HCT116 (cell line): Measurements from ENCODE around the gene FARP1. TPM values are rescaled to one million over a fixed set of nuclear protein-coding genes. Genes with fewer than 3 reads are reported as not detected.

ENCODE experiments used
- ATAC-seq: fragments of 200-7000 bp; cut with Tn5 transposase; 2 replicates; pipeline ENCODE4 v1.9.1; 2020; ENCODE audit warnings: mild to moderate bottlenecking, moderate library complexity
- BruUV-seq: library from RNA; stranded (reverse); fragments of 400-500 nt; replicated peaks from 2 replicates; lab custom pipeline; 2021; lab: Mats Ljungman, UMichigan
- CTCF ChIA-PET: fragments of 300-600 bp; sonication (Branson Sonifier 250); formaldehyde crosslinking; loops from one replicate; lab custom pipeline; 2021; ENCODE audit warnings: antibody characterized with exemption; lab: Charles Lee
- POLR2A ChIA-PET: fragments of 300-600, 350-600 bp; sonication (Branson Sonifier 250); formaldehyde crosslinking; loops from one replicate; lab custom pipeline; 2021; ENCODE audit warnings: antibody characterized with exemption; lab: Charles Lee
- RAD21 ChIA-PET, 2 experiments: fragments of 300-600 bp; sonication (Branson Sonifier 250); formaldehyde crosslinking; loops; one replicate each; lab custom pipeline; 2023; ENCODE audit warnings: low total read pairs in 2 of 2; ENCODE audit not compliant: uncharacterized antibody in 2 of 2, unreplicated experiment in 2 of 2, low non-redundant PET in 1 of 2; lab: Charles Lee
- DNase-seq: peaks from one replicate; pipeline ENCODE4 v3.0.0-alpha.2; 2010; ENCODE audit warnings: low read depth, low spot score
- H2AFZ ChIP-seq: fragments of 200-600 bp; shearing (Covaris generic), sonication (generic); 2 replicates; pipeline ENCODE4 v1.6.1; 2017; ENCODE audit warnings: low read depth, mixed run types, mixed read lengths, antibody characterized with exemption, low read length; ENCODE audit not compliant: poor library complexity, severe bottlenecking
- H3K27ac ChIP-seq: 2 replicates; pipeline ENCODE4 v1.5.1; 2012; ENCODE audit warnings: low read depth, low read length
- H3K27me3 ChIP-seq: fragments of 200-600 bp; sonication (generic); 2 replicates; pipeline ENCODE4 v1.6.1; 2016; ENCODE audit warnings: mixed run types, low read length, mixed read lengths; ENCODE audit not compliant: insufficient read depth
- H3K36me3 ChIP-seq, 2 experiments: fragments of 200-500 bp in 1 of 2; fragments of 200-600 bp in 1 of 2; sonication (Bioruptor generic) in 1 of 2; sonication (generic) in 1 of 2; 2 replicates each; pipeline versions ENCODE4 v1.5.1 to v1.6.1; 2014 to 2016; ENCODE audit warnings: low read length in 2 of 2, inconsistent platforms in 1 of 2, mixed read lengths in 1 of 2, mixed run types in 1 of 2; ENCODE audit not compliant: insufficient read depth in 2 of 2, control insufficient read depth in 1 of 2
- H3K4me1 ChIP-seq, 2 experiments: fragments of 200-600 bp in 1 of 2; sonication (generic) in 1 of 2; 2 replicates each; pipeline versions ENCODE4 v1.5.1 to v1.6.1; 2012 to 2017; ENCODE audit warnings: low read length in 2 of 2, inconsistent platforms in 1 of 2, mild to moderate bottlenecking in 1 of 2, mixed read lengths in 1 of 2, mixed run types in 1 of 2, moderate library complexity in 1 of 2; ENCODE audit not compliant: insufficient read depth in 2 of 2, control insufficient read depth in 1 of 2
- H3K4me2 ChIP-seq: fragments of 200-600 bp; sonication (generic); 2 replicates; pipeline ENCODE4 v1.6.1; 2017; ENCODE audit warnings: mixed run types, low read length, mixed read lengths
- H3K4me3 ChIP-seq, 2 experiments: fragments of 200-600 bp in 1 of 2; sonication (generic) in 1 of 2; replicated peaks in 1 of 2; 2 replicates each; pipeline ENCODE4 v1.5.1; 2011 to 2016; ENCODE audit warnings: low read length in 2 of 2, control low read depth in 1 of 2, low read depth in 1 of 2, mild to moderate bottlenecking in 1 of 2, mixed read lengths in 1 of 2, mixed run types in 1 of 2
- H3K79me2 ChIP-seq: fragments of 200-600 bp; sonication (generic); 2 replicates; pipeline ENCODE4 v1.6.1; 2017; ENCODE audit warnings: mild to moderate bottlenecking, mixed run types, low read length, moderate library complexity, mixed read lengths; ENCODE audit not compliant: insufficient read depth
- H3K9ac ChIP-seq: fragments of 200-600 bp; sonication (generic); 2 replicates; pipeline ENCODE4 v1.6.1; 2016; ENCODE audit warnings: low read length, mixed read lengths
- H3K9me2 ChIP-seq: fragments of 200-600 bp; sonication (generic), shearing (Covaris generic); 2 replicates; pipeline ENCODE4 v1.6.1; 2017; ENCODE audit warnings: mixed run types, mild to moderate bottlenecking, moderate library complexity; ENCODE audit not compliant: insufficient read depth
- H3K9me3 ChIP-seq, 2 experiments: fragments of 200-500 bp in 1 of 2; fragments of 200-600 bp in 1 of 2; sonication (Bioruptor generic) in 1 of 2; sonication (generic) in 1 of 2; 2 replicates each; pipeline ENCODE4 v1.6.1; 2014 to 2017; ENCODE audit warnings: low read length in 2 of 2, mixed read lengths in 2 of 2, inconsistent platforms in 1 of 2, low read depth in 1 of 2, mild to moderate bottlenecking in 1 of 2, mixed run types in 1 of 2, moderate library complexity in 1 of 2; ENCODE audit not compliant: control insufficient read depth in 1 of 2, insufficient read depth in 1 of 2
- H4K20me1 ChIP-seq: fragments of 200-600 bp; sonication (generic), shearing (Covaris generic); 2 replicates; pipeline ENCODE4 v1.6.1; 2017; ENCODE audit warnings: mixed run types, mild to moderate bottlenecking, moderate library complexity; ENCODE audit not compliant: insufficient read depth
- ATF3 ChIP-seq: IDR thresholded peaks from 2 replicates; pipeline ENCODE4 v1.6.1; 2012
- CTCF ChIP-seq, 3 experiments: fragments of 200-600 bp in 1 of 3; sonication (generic) in 1 of 3; IDR thresholded peaks in 2 of 3; conservative IDR thresholded peaks in 1 of 3; 2 replicates each; pipeline ENCODE4 v1.5.1; 2012 to 2017; ENCODE audit warnings: low read depth in 2 of 3, low read length in 2 of 3, antibody characterized with exemption in 1 of 3, borderline replicate concordance in 1 of 3, control low read depth in 1 of 3, mild to moderate bottlenecking in 1 of 3, mixed read lengths in 1 of 3, mixed run types in 1 of 3, moderate library complexity in 1 of 3; ENCODE audit not compliant: insufficient read depth in 1 of 3
- EGR1 ChIP-seq: IDR thresholded peaks from 2 replicates; pipeline ENCODE4 v1.6.1; 2012; ENCODE audit warnings: low read depth
- EZH2 ChIP-seq: fragments of 200-600 bp; sonication (generic); IDR thresholded peaks from 2 replicates; pipeline ENCODE4 v1.6.1; 2017; ENCODE audit warnings: antibody characterized with exemption, mixed run types
- MAX ChIP-seq: IDR thresholded peaks from 2 replicates; pipeline ENCODE4 v1.6.1; 2012
- REST ChIP-seq: IDR thresholded peaks from 2 replicates; pipeline ENCODE4 v1.6.1; 2012; ENCODE audit warnings: low read depth
- SIN3A ChIP-seq: IDR thresholded peaks from 2 replicates; pipeline ENCODE4 v1.6.1; 2012; ENCODE audit warnings: low read depth
- TCF7L2 ChIP-seq: IDR thresholded peaks from 2 replicates; pipeline ENCODE4 v1.7.0; 2011; ENCODE audit warnings: borderline replicate concordance, inconsistent platforms; ENCODE audit not compliant: insufficient read depth, insufficient read length; ENCODE audit errors: extremely low read depth
- ZFX ChIP-seq: fragments of 450-650 bp; IDR thresholded peaks from 2 replicates; pipeline ENCODE4 v1.6.1; 2017
- intact Hi-C: fragments of 100-400 bp; cut with micrococcal nuclease; formaldehyde crosslinking; loops from 2 replicates; pipeline ENCODE4 v1.10.0; 2022
- total RNA-seq: library from RNA; stranded (reverse); gene quantifications from one replicate; pipeline ENCODE4 v1.2.1, GENCODE V29; 2021; ENCODE audit not compliant: unreplicated experiment

Gene FARP1
- total RNA-seq, 1 experiment from 2014 or later: 30.5 TPM

- ChIA-PET CTCF (no interaction called here), RAD21 (no interaction called here), POLR2A (no interaction called here)
- Histone ChIP-seq H3K4me1 (no peaks in the 10 kb centered on the region), H3K4me3 (no peak overlapping the region), H3K27me3 (no peaks in the 10 kb centered on the region), H2AFZ (no peak overlapping the region), H3K79me2 (no peaks in the 10 kb centered on the region), H3K36me3 (no peaks in the 10 kb centered on the region), H3K27ac (no peak overlapping the region), H3K4me2 (no peak overlapping the region), H3K9ac (no peak overlapping the region), H4K20me1 (no peaks in the 10 kb centered on the region), H3K9me3 (no peaks in the 10 kb centered on the region), H3K9me2 (no peaks in the 10 kb centered on the region)
- no TSS peak for BruUV-seq
- no peak for DNase-seq
- no peak for ATAC-seq
- intact Hi-C loops: no loop called here
- TF ChIP-seq MAX (no peak), ATF3 (no peak), REST (no peak), ZFX (no peak), SIN3A (no peak), EZH2 (no peak), EGR1 (no peak), CTCF (IDR thresholded peaks at IDR 0.05 in 2 of 3, conservative IDR thresholded peaks at IDR 0.05 in 1 of 3; ENCODE audit: borderline replicate concordance in 1 of 3, insufficient read depth in 1 of 3, low read depth in 2 of 3, low read length in 2 of 3) (no peak), TCF7L2 (no peak)
These were observed 162.8 kb downstream of the FARP1 start for GRCh38 chr13:98305670-98306069.
